MCF 10A (cell line): Measurements from ENCODE around the gene MORN5. TPM values are rescaled to one million over a fixed set of nuclear protein-coding genes. Genes with fewer than 3 reads are reported as not detected.

Experiments used
- BruUV-seq: library from RNA; stranded (reverse); fragments of 400-500 nt; replicated peaks from 2 replicates; lab custom pipeline; 2021; lab: Mats Ljungman, UMichigan
- CTCF ChIA-PET: fragments of 300-600 bp; sonication (Branson Sonifier 250); formaldehyde crosslinking; extraction: SDS; loops from one replicate; lab custom pipeline; 2021; ENCODE audit warnings: antibody characterized with exemption, inconsistent platforms; lab: Yijun Ruan, JAX
- POLR2A ChIA-PET: fragments of 300-600, 350-650 bp; sonication (Branson Sonifier 250); formaldehyde crosslinking; extraction: SDS; loops from one replicate; lab custom pipeline; 2020; ENCODE audit warnings: antibody characterized with exemption, inconsistent platforms; lab: Yijun Ruan, JAX
- DNase-seq: peaks from one replicate; pipeline ENCODE4 v3.0.0-alpha.2; 2018; ENCODE audit not compliant: unreplicated experiment
- H3K27ac Mint-ChIP-seq: one replicate; pipeline ENCODE4 v1.8.0; 2022; ENCODE audit warnings: mild to moderate bottlenecking, low read depth, mixed read lengths; ENCODE audit not compliant: unreplicated experiment
- H3K27me3 Mint-ChIP-seq: one replicate; pipeline ENCODE4 v1.8.0; 2022; ENCODE audit warnings: mixed read lengths; ENCODE audit not compliant: insufficient read depth, unreplicated experiment
- H3K36me3 Mint-ChIP-seq: one replicate; pipeline ENCODE4 v1.8.0; 2022; ENCODE audit warnings: mild to moderate bottlenecking, moderate library complexity, mixed read lengths; ENCODE audit not compliant: insufficient read depth, unreplicated experiment
- H3K4me1 Mint-ChIP-seq: one replicate; pipeline ENCODE4 v1.8.0; 2022; ENCODE audit warnings: mixed read lengths; ENCODE audit not compliant: insufficient read depth, unreplicated experiment
- H3K4me3 Mint-ChIP-seq: one replicate; pipeline ENCODE4 v1.8.0; 2022; ENCODE audit warnings: mild to moderate bottlenecking, moderate library complexity, mixed read lengths; ENCODE audit not compliant: unreplicated experiment
- H3K9me3 Mint-ChIP-seq: one replicate; pipeline ENCODE4 v1.8.0; 2022; ENCODE audit warnings: mixed read lengths; ENCODE audit not compliant: unreplicated experiment
- CTCF ChIP-seq: fragments of 200-600 bp; IDR thresholded peaks from one replicate; pipeline ENCODE4 v1.8.0; 2022; ENCODE audit warnings: antibody characterized with exemption, mild to moderate bottlenecking; ENCODE audit not compliant: unreplicated experiment
- intact Hi-C: fragments of 100-400 bp; cut with micrococcal nuclease; formaldehyde crosslinking; loops from 2 replicates; pipeline ENCODE4 v1.14.1; 2022
- total RNA-seq: library from RNA; stranded (reverse); gene quantifications from 2 replicates; pipeline ENCODE4 v1.2.3, GENCODE V29; 2022

The MORN5 gene
- total RNA-seq, 1 experiment from 2014 or later: not detected

- no peak overlapping the region for H3K4me3 Mint-ChIP-seq
- H3K9me3 Mint-ChIP-seq: no peaks in the 10 kb centered on the region
- TSS peak; percentile 4 for BruUV-seq
- intact Hi-C loops: no loop called here
- no peak for DNase-seq
- no peaks in the 10 kb centered on the region for H3K4me1 Mint-ChIP-seq
- ChIA-PET POLR2A (interaction anchor here (1.0 kb wide), 1 partner anchor 19 kb away, joined by 3 read pairs; the partner anchor contains the start of genes MORN5 and NDUFA8), CTCF (interaction anchor here (0.8 to 2.8 kb wide), 2 partner anchors 16 to 305 kb away, joined by 5 to 25 read pairs; no protein-coding TSS in a partner anchor)
- peaks cover 19% of the 10 kb centered on the region for H3K36me3 Mint-ChIP-seq
- TF ChIP-seq CTCF: no peak
- no peak overlapping the region for H3K27ac Mint-ChIP-seq
- H3K27me3 Mint-ChIP-seq: no peaks in the 10 kb centered on the region
Measured at GRCh38 chr9:122140368-122141193, 19.1 kb upstream of the MORN5 start.

DNA sequence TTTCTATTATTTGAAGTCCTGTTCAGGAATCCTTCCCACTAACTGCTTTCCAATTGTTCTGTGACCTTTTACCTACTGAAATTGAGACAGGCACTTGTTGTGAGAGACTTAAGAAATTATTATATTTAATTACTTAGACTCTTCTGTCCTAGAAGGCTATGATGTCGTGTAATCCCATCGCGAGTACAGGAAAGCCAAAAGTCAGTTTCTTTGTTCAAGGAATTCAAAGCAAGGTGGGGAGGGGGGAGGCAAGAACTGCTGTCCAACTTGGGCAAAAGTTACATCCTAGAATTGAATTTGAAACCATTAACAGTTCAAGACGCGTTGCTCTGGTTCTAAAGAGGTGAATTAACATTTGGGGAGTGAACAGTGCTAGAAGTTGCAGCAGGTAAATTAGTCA is 18.0 kb upstream of the MORN5 start:
- TF ChIP-seq CTCF: no peak
- H3K36me3 Mint-ChIP-seq: peaks cover 29% of the 10 kb centered on the region
- no peak overlapping the region for H3K4me3 Mint-ChIP-seq
- no peak for DNase-seq
- CTCF ChIA-PET: interaction anchor here (0.7 to 1.2 kb wide), 4 partner anchors 11 to 43 kb away, joined by 3 to 4 read pairs (median 3); no protein-coding TSS in a partner anchor
- POLR2A ChIA-PET: no interaction called here
- H3K27ac Mint-ChIP-seq: no peak overlapping the region
- H3K27me3 Mint-ChIP-seq: no peaks in the 10 kb centered on the region
- intact Hi-C loops: no loop called here
- BruUV-seq: no TSS peak
- H3K4me1 Mint-ChIP-seq: no peaks in the 10 kb centered on the region
- no peaks in the 10 kb centered on the region for H3K9me3 Mint-ChIP-seq

DNA sequence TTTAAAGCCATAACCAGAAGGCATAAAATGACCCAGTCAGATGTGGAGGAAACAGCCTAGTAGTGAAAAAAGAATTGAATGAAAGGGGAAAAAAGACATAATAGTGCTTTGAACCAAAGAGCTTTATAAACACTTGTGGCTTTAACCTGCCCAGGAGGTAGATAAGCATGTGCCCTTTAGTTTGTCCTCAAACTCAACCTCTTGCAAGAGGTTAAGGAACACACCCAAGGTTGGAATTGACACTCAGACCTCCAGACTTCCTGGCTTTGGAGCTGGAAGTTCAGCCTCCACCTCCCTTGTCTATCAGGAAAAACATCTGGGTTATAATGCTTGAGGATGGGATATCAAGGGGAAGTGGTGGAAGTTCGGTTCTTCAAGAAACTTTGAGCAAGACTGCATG is 16.4 kb upstream of the MORN5 start:
- CTCF ChIA-PET: interaction anchor here (0.5 to 1.2 kb wide), 4 partner anchors 20 to 1200 kb away, joined by 3 to 4 read pairs (median 3); no protein-coding TSS in a partner anchor
- Mint-ChIP-seq H3K36me3 (peaks cover 45% of the 10 kb centered on the region), H3K4me1 (no peaks in the 10 kb centered on the region)

More for the DNA sequence above, 16.4 kb upstream of the MORN5 start:
- DNase-seq: no peak
- Mint-ChIP-seq H3K9me3 (no peaks in the 10 kb centered on the region), H3K27me3 (no peaks in the 10 kb centered on the region), H3K4me3 (no peak overlapping the region), H3K27ac (no peak overlapping the region)
- POLR2A ChIA-PET: interaction anchor here (0.7 to 1.4 kb wide), 3 partner anchors 16 to 701 kb away, joined by 3 to 4 read pairs (median 3); no protein-coding TSS in a partner anchor
- intact Hi-C loops: no loop called here
- TF ChIP-seq CTCF: no peak
- no TSS peak for BruUV-seq
